LoVo (cell line): ENCODE measurements around the gene SULT2B1.
"Not testable (repeated sequence)": the region's sequence is repeated elsewhere in the genome, so short reads cannot be mapped to it uniquely, and the experiment has no call there.

ENCODE experiments used
- DNase-seq: peaks from one replicate; pipeline ENCODE4 v3.0.0-alpha.2; 2016; ENCODE audit warnings: low spot score

The SULT2B1 gene

DNA sequence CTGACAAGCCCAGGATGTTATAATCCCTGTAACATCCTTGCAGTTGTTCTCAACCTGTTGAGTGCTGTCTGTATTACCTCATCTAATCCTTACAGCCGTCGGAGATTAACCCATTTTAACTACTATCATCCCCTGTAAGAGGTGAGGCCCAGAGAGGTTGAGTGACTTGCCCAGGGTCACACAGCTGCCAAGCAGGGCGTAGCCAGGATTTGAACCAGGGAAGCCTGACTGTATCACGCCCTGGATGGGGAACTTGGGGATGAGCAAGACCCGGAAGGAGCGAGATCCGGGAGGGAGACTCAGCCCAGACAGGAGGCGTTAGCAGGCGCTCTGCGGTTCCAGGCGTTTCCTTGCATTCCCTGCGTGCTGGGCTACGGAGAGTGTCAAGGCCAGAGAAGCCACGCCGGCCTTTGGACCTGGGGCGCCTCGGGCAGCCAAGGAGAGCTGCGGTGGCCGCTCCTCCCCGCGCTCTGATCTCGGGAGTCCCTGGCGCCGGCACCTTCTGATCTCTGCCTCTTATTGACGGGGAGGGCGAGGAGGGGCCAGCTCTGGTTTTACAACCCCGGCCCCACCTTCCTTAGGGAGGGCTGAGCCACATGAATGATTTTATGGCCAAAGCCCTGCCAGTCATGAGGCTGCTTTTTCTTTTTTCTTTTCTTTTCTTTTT, 6.2 kb downstream of the SULT2B1 start:
- DNase-seq, result peak; percentile 97

DNA sequence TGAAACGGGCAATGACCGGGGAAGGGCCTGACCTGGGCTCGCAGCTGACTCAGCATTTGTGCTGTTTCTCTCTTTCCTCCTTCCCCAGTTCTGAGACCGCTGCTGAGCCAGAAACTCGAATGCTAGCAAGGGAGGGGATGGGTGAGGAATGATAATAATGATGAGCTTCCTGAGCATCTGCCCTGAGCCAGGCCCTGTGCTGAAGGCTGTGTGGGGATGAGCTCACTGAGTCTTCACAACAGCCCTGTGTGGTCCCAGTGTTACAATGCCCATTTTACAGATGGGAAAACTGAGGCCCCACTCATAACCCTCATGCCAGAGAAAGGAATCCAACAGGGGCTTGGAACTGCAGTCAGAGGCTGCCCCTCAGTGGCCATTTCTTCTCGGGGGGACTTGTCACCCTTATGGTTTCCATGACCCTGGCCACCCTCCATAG, 8.1 kb downstream of the SULT2B1 start:
- DNase-seq, result no peak

DNA sequence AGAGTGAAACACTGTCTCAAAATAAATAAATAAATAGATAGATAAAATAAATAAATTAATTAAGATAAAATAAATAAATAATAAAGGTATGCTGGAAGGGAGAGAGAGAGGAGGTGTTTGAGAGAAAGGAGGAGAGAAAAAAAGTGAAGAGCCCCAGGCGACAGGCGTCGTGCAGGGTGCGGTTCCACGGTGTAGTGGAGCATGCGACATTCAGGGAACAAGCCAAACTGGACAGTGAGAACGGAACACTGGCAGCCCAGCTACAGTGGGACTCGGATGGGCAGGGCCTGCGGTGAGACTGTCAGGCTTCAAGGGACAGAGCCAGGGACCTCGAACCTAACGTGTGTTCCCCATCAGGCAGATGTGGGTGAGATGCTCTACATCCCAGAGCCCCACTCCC, 9.4 kb downstream of the SULT2B1 start:
- no peak for DNase-seq

DNA sequence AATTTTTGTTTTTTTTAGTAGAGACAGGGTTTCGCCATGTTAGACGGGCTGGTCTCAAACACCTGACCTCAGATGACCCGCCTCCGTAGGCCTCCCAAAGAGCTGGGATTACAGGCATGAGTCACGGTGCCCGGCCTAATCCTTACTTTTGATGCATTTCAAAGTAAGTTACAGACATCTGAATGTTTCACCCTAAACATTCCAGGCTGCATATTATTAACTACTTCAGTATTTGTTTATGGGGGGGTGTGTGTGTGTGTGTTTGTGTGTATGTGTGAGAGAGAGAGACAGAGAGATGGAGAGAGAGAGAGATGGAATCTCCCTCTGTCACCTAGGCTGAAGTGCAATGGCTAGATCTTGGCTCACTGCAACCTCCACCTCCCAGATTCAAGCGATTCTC, 13.1 kb downstream of the SULT2B1 start:
- DNase-seq, result peak; percentile 62

DNA sequence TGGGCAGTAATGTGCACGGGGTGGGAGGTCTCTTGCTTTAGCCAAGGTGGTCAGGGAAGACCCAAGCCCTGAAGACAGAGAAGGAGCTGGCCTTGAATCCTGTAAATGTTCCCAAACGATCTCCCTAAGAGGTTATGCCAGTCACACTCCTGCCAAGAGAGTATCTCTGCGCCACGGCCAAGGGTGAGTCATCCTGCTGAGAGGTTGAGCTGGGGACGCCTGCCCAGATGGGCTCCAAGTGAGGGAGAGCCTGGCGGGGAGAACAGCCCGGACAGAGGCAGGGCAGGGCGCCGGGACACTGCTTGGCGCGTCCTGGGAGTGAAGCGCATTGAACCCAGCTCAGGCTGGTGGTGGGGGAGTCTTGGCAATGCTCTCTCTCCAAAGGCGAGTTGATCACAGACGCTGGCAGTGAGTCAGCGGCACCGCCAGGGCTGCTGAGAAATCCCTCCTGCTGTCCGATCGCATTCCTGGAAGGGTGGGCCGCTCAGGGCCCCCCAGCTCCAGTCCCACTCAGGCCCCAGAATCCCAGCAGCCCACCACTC, 16.4 kb downstream of the SULT2B1 start:
- peak; percentile 81 for DNase-seq

DNA sequence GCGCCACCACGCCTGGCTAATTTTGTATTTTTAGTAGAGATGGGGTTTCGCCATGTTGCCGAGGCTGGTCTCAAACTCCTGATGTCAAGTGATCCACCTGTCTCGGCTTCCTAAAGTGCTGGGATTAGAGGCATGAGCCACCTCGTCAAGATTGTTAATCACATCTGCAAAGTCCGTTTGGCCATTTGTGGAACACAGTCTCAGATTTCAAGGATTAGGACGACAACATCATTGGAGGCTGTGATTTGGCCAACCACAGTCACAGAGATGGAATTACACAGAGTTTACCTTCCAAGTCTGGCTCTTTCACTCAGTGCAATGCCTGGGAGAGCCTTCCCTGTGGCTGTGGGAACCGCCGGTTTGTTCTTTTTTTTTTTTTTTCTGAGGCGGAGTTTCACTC, 17.8 kb downstream of the SULT2B1 start:
- DNase-seq, result no peak

DNA sequence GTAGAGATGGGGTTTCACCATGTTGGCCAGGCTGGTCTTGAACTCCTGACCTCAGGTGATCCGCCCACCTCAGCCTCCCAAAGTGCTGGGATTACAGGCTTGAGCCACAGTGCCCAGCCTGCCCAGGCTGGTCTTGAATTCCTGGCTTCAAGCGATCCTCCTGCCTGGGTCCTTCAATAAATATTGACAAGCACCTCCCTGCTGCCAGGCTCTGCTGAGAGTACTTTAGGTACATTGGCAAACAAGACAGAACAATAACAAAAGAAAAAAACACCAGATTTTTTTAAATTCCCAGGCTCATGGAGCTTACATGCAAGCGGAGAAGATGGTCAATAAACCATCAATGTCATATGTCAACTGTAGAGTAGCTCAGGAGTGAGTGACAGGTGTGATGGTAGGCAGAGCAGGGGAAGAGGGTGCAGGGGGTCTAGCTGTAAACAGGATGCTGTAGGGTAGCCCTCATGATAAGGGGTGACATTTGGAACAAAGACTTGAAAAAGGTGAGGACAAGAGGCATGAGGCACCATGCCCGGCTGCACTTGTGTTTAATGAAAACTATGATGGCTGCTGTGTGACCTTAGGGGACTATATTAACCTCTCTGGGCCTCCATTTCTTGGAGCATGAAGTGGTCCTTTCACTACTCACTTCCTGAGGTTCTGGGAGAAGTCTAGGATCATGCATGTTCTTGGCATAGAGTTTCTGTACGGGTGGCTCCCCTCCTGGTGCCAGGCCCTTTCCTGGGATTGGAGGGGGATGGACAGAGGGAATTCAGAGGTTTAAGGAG, 19.6 kb downstream of the SULT2B1 start:
- no peak for DNase-seq

DNA sequence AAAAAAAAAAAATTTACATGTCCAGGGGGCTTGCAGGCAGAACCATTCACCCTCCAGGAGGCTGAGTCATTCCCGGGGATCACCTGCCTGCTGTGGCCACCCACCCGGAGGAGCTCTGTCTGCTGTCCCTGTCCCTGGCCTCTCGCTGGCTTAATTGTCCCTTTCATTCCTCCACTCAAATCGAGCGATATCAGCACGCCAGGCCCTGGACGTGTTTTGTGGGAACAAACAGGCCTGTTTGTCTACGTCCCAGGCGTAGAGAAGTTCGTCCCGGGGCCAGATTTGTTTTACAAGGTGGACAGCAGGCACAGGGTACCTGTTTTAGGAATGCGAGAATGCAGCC, 21.2 kb downstream of the SULT2B1 start:
- no peak for DNase-seq

DNA sequence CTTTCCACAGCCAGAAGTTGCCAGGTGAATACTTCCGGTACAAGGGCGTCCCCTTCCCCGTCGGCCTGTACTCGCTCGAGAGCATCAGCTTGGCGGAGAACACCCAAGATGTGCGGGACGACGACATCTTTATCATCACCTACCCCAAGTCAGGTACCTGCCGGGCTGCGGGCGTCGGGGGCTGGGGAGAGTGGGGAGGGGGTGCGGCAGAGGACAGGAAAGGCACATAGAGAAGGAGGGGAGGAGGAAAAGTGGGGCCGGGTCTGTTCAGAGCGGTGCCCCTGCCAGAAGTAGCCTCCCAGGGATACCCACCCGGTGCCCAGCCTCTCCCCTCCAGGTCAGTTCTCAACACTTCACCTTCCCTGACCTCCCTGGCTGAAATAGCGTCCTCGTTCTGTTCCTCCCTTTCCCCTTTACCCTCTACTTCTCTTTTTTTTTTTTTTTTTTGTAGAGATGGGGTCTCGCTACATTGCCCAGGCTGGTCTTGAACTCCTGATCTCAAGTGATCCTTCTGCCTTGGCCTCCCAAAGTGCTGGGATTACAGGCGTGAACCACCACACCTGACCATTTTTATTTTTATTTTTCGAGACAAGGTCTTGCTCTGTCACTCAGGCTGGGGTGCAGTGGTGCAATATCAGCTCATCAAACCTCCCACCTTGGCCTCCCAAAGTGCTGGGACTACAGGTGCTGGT, 24.1 kb downstream of the SULT2B1 start:
- DNase-seq, result no peak

DNA sequence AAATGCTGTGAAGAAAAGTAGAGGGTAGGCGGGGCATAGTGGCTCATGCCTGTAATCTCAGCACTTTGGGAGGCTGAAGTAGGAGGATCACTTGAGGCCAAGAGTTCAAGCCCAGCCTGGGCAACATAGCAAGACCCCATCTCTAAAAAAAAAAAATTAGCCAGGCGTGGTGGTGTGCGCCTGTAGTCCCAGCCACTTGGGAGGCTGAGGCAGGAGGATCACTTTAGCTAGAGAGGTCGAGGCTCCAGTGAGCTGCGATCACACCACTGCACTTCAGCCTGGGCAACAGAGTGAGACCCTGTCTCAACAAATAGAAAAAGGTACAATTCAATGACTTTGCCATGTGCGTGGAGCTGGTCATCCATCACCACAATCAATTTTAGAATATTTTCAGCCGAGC, 25.9 kb downstream of the SULT2B1 start:
- not testable (repeated sequence) for DNase-seq

DNA sequence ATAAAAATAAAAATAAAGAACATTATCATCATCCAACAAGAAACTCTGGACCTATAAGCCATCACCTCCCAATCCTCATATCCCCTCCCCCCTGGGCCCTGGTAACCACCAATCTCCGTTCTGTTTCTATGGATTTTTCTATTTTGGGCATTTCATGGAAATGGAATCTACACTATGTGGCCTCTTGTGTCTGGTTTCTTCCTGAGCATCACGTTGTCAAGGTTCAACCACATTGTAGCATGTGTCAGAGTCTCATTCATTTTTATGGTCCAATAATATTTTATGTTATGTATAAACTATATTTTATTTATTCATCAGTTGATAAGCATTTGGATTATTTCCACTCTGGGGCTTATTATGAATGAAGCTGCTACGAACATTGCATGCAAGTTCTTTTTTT, 26.9 kb downstream of the SULT2B1 start:
- DNase-seq, result no peak

DNA sequence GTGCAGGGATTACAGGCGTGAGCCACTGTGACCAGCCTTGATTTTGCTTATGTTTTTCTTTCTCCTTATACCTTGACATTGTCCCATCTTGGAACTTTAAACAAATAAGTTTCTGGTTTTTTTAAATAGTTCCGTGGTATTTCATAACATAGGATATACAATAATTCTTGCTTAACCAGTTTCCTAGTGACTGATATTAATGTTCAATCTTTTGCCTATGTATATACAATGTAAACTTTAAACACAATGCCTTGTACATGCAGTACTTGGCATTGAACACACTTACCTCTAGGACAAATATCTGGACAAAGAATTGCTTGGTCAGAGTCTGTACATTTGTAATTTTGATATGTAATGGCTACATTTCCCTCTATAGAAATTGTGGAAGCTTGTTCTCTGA, 30.2 kb downstream of the SULT2B1 start:
- no peak for DNase-seq

DNA sequence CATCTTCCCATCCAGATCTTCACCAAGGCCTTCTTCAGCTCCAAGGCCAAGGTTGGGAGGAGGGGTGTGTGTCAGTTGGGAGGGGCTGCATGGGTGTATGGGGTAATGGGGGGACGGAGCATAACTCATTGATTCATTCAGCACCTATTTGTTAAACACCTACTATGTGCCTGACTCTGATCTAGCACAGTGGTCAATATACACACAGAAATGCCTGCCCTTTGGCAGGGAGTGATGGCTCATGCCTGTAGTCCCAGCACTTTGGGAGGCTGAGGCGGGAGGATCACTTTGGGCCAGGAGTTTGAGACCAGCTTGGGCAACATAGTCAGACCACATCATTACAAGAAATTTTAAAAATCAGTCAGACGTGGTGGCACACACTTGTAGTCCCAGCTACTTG, 35.4 kb downstream of the SULT2B1 start:
- DNase-seq, result no peak

DNA sequence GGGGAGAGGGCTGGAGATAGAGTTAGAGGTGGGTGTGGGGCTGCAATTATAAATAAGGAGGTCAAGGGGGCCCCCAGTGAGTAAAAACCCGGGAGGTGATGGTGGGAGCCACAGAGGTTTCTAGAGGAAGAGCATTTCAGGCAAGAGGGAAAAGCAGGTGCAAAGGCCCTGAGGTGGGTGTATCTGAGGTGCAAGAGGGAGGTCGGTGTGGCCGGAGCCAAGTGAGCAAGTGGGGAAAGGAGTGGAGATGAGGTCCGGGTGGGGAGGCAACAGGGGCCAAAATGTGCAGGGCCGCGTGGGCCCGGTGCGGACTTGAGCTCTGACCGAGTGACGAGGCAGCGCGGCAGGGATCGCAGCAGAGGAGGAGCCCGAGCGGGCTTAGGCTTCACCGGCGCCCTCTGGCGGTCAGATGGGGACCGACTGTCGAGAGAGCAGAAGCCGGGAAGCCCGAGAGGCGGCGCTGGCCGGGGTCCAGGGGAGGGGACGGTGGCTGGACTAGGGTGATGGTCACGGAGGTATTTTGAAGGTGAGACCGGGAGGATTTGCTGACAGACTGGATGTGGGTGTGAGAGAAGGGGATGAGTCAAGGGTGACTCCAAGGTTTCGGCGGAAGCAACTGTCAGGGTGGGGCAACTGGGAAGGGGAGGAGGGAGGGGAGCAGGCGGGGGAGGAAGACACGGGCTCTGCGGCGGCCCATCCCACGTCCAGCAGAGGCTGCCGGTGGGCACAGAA, 36.9 kb downstream of the SULT2B1 start:
- peak; percentile 92 for DNase-seq

DNA sequence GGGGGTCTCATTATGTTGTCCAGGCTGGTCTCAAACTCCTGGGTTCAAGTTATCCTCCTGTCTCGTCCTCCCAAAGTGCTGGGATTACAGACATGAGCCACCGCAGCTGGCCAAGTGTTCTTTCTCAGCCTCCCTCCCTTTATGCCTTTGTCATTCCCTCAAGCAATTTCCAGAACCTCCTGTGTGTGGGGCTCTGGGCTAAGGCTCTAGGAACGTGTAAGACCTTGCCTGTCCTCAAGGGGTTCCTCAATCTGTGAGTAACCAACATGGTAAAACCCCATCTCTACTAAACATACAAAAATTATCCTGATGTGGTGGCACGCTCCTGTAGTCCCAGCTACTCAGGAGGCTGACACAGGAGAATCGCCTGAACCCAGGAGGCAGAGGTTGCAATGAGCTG, 39.0 kb downstream of the SULT2B1 start:
- DNase-seq, result no peak

DNA sequence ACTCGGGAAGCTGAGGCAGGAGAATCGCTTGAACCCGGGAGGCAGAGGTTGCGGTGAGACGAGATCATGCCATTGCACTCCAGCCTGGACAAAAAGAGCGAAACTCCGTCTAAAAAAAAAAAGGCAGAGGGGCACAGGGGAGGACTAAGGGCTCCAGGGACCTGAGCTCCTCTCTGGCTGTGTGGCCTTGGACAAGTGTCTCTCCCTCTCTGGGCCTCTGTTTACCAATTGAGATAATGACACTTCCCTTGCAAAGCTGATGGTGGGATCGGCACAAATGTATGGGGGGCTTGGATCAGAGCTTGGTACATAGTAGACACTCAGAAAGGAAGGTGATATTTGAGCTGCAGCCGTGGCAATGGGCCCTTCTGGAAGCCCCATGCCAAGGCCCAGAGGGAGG, 43.2 kb downstream of the SULT2B1 start:
- DNase-seq, result no peak

DNA sequence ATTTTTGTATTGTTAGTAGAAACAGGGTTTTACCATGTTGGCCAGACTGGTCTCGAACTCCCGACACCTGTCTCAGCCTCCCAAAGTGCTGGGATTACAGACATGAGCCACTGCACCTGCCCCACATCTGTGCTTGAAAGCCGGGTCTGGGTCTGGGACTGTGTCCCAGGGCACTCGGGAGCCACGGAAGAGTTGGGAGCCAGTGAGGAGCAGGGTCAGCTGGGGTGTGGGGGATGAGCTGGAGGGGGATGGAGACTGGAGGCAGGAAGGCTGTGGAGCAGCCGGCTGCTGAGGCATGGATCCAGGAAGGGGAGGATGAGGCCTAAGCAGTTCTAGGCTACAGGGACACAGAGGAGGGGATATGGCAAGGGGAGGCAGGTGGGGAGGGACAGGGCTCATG, 43.9 kb downstream of the SULT2B1 start:
- DNase-seq, result no peak

DNA sequence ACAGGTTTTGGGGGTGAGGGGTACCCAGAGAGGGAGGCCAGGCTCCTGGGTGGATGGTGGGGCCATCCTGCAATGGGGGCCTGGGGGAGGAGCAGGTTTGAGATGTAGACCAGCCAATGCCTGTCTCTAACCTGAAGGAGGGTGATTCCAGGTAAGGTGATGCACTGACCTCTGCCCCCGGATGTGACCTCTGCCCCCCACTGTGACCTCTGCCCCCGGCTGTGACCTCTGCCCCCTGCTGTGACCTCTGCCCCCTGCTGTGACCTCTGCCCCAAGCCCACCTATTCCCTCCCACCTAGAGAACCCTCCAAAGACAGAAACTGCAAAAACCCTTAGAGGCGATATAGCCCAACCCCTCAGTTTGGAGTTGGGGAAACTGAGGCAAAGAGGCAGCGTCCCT, 44.3 kb downstream of the SULT2B1 start:
- no peak for DNase-seq

DNA sequence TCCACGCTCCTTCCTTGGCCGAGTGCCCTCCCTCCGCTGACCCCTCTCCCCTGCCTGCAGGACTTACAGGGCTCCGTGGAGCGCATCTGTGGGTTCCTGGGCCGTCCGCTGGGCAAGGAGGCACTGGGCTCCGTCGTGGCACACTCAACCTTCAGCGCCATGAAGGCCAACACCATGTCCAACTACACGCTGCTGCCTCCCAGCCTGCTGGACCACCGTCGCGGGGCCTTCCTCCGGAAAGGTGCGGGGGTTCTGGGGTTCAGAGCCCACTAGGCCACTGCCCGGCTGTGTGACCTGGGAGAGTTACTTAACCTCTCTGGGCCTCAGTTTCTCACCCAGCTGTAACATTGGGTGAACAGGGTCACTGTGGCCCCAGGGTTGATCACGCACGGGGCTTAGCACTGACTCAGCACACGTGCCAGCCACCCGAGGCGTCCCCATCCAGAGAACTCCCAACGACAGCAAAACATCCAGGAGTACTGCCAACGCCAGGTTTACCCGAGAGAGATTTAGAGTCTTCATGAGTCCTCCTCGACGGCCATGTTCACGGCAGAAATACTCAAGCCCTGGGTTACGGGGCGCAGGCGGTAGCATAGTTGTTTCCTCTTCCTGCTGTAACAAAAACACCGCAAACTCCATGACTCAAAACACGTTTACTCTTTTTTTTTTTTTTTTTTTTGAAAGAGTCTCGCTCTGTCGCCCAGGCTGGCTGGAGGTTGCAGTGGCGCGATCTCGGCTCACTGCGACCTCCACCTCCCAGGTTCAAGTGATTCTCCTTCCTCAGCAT, 44.9 kb downstream of the SULT2B1 start:
- no peak for DNase-seq

DNA sequence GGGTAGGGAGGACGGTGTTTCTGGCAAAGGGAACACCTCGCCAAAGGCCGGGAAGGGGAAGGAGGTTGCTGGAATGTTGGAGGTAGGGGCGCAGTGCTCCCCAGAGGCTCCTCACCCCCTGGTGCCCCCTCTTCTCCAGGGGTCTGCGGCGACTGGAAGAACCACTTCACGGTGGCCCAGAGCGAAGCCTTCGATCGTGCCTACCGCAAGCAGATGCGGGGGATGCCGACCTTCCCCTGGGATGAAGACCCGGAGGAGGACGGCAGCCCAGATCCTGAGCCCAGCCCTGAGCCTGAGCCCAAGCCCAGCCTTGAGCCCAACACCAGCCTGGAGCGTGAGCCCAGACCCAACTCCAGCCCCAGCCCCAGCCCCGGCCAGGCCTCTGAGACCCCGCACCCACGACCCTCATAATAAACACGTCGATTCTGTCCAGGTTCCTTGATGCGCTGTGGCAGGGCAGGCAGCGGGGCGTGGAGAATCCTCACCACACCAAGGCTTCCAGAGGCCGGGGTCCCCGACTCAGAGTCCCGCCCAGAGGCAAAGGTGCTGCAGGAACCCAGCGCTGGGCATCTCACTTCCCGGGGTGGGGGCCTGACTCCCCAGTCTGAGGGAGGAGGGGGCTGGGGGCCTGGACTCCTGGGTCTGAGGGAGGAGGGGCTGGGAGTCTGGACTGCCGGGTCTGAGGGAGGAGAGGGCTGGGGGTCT, 47.2 kb downstream of the SULT2B1 start:
- DNase-seq, result no peak
